HG02943 (cell line): ENCODE results near the gene ANO8.

Experiments
- ATAC-seq: cut with Tn5 transposase; IDR thresholded peaks from one replicate; pipeline ENCODE4 v1.9.1; 2021; ENCODE audit warnings: mild to moderate bottlenecking, low read depth, moderate library complexity; ENCODE audit not compliant: unreplicated experiment

The ANO8 gene

DNA sequence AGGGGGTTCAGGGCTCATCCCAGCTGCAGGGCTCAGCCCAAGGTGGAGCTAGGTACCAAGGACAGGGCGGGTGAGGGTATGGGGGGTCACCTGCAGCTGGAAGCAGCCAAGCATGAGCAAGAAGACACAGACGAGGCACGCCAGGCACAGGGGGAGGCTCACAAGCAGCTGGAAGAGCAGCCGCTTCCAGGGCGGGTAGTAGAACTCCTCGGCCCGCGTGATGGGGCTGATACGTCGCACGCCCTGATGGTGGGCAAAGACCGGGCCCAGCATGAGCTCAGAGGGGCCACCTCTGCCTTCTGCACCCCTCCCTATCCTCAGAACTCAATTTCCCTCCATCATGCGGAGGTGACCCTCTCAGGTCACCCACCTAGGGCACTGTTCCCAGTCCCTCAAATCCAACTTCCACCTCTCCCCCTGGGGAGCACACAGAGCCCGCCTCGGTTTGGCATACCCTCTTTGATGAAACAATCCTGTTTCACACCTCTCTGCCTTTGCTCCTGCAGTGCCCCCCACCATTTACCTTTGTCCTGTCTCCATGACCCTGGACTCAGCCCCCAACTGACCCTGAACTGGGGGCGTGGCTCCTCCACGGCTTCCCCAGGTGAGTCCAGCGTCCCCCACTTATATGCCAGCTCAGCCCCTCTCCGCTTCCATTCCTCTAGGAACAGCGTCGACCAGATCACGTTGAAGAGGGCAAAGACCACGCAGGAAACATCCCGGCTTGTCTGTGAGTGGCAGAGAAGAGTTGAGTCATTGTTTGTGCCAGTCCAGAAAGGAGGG lies 4.2 kb downstream of the ANO8 start:
- no peak for ATAC-seq

DNA sequence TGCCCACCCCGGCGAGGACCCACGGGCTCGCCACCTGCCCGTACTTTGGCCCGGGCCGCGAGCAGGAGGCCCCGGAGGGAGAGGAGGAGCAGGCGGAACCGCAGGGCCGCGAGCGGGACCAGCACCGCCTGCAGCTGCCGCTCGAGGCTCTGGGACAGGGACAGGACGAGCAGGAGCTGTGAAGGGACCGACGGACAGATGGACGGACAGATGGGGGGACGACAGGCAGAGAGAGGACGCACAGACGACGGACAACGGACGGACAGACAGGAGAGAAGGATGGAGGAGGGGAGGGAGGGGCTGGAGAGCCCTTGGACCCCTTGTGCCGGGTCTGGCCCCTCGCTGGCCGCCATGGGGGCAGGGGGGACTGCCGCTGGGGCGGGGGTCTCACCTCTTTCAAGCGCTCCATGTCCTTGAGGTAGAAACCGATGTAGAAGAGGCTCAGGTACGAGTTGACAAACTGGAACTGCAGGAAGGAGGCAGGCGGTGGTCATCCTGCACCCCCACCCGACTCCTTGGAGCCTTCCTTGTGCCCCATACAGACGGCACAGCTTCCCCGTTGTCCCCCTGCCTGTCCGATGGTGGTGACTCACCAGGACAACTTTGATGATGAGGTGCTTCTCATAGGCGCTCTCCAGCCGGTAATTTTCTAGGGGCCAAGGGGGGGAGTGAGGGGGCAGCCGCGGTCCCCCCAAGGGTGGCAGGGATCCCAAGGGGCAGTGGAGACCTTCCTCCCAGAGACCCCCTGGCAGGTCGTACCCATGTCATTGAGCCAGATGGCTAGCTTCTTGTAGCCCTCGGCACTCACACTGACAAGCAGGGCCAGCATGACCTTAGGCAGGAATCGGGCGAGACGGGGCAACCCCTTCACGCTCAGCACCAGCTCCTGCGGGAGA lies 5.0 kb downstream of the ANO8 start:
- ATAC-seq, result no peak

DNA sequence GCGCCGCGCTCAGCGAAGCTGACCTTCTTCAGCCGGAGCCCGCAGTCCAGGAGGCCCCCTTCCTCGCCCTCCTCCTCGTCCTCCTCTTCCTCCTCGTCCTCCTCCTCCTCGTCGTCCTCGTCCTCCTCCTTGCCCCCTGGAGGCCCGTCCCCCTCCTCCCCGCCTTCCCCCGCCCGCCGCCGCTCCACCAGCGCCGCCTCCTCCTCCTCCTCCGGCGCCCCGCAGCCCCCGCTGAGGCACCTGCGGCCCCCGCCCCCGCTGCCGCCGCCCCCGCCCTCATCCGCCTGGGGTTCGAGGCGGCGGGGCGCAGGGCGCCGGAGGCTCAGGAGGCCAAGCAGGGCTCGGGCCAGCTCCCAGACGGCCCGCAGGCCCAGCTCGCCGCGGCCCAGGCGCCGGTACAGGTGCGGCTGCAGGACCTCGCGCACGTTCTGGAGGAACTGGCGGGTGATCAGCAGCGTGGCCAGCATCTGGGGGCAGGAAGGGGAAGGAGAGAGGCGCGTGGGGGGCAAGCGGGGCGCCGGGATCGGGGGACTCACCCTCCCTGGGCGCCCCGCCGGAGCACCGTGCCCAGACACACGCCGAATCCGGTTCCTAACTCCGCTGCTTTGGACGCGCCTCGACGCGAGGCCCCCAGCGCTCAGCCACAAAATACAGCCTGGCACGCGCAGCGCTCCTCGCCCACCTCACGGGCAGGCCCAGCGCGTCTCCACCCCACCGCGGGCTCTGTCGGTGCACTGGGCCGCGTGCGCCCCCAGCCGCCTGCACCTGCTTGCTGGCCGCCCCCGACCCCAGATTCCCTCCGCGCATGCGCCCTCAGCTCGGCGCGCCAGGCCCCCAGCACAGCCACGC lies 5.9 kb downstream of the ANO8 start:
- no peak for ATAC-seq

DNA sequence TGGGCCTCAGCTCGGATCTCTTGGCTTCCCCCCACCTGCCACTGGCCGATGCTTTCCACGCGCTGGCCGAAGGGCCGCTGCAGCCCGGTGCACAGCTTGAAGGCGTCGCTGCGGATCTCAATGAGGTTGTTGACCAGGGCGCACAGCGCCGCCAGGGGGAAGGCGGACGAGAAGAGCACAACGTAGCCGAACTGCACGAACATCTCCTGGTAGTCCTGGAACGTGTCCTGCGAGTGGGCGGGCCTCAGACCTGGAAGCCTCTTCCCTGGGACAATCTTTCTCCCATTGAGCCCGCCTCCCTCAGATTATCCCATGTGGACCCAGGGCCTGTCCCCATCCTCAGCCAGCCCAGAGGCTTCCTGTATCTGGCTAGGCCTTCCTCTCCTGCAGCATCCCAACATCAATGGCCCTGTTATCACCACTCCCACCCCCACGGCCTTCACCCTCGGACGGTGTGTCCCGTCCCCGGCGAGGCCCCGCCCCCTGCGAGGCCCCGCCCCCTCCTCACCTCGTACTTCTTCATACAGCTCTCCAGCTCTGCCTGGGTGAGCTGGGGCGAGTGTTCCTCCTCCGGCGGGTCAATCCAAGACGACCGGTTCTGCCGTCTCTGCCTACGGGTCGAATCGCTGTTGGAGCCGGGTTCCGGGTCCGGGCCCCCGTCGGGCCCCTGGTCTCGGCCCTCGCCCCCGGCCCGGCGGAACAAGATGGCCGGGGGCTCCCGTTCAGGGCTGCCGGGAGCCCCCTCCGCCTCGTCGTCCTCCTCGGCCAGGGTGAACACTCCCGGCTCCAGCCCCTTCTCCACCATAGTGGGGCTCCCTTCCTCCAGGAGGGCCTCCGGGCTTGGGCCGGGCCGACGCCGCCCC lies 6.8 kb downstream of the ANO8 start:
- ATAC-seq, result no peak

DNA sequence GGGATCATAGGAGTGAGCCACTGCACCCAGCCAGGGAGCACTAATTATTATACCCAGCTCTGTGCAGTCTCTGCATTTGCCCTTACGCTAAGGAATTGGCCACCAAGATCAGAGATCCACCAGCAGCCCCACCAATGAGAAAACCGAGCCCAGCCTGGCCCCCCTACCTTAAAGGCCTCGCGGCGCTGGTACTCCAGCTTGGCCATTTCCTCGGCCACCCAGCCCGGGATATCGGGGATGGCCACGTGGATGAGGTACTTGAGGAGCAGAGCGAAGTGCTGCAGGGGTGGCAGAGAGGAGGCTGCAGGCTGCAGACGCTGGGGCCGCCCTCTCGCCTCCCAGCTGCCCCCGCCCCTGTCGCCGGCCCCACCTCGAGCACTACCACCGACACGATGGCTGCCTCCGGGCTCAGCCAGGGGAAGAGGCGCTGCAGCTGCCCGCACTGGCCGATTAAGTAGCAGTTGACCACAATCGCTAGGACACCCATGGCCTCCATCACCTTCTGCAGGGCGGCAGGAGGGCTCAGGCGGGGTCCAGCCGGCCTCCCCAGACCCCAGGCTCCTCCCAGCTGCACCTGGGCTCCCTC lies 7.5 kb downstream of the ANO8 start:
- no peak for ATAC-seq

DNA sequence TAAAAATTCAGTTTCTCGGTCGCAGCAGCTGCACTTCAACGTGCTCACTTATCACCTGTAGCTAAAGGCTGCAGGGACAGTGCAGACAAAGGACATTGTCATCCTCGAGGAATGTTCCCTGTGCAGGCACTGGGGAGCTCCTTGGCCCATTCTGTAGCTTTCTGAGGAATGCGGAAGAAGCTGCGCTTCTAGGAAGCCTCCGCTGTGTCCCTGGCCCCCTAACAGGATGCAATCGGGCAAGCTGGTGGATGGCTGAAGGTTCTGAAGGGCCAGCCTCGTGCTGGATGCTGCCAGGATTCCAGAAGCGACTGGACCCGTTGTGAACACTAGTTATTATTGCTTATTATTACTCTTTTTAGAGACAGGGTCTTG lies 8.1 kb downstream of the ANO8 start:
- no peak for ATAC-seq

DNA sequence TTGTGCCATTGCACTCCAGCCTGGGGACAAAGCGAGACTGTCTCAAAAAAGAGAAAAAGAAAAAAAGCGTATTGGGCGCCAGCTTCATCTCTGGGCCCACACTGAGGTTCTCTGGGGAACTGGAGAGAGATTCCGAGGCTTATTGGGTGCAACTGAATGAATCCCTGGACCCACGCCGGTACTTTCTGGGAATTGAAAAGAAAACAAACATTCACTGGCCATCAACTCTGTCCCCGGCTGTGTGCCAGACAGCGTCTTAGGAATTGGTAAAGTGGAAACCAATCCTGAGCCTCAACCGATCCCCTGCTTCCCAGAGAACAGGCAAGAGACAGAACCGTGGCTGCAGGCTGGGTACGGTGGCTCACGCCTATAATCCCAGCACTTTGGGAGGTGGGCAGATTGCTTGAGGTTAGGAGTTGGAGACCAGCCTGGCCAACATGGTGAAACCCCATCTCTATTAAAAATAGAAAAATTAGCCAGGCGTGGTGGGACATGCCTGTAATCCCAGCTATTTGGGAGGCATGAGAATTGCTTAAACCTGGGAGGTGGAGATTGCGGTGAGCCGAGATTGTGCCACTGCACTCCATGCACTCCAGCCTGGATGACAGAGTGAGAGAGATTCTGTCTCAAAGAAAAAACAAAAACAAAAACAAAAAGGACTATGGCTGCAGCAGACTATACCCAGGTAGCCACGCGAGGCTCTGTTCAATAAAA lies 8.6 kb downstream of the ANO8 start:
- no peak for ATAC-seq

DNA sequence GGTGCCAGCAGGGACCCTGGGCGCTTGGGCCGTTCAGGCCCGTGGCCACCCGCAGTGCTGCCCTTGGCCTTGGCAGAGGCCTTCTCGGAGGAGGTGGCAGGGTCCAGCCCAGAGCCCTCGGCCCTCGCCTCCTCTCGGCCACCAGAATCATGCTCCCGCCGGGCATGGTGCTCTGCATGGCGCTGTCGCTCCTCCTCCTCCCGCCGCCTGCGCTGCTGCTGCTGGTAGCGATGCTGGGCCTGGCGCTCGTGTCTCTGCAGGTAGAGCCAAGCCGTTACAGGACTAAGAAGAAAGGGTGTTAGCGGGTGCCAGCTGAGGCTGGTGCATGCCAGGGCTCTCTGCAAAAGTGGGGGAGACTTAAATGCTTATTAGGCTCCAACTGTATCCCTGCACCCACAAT lies 9.5 kb downstream of the ANO8 start:
- ATAC-seq, result no peak

DNA sequence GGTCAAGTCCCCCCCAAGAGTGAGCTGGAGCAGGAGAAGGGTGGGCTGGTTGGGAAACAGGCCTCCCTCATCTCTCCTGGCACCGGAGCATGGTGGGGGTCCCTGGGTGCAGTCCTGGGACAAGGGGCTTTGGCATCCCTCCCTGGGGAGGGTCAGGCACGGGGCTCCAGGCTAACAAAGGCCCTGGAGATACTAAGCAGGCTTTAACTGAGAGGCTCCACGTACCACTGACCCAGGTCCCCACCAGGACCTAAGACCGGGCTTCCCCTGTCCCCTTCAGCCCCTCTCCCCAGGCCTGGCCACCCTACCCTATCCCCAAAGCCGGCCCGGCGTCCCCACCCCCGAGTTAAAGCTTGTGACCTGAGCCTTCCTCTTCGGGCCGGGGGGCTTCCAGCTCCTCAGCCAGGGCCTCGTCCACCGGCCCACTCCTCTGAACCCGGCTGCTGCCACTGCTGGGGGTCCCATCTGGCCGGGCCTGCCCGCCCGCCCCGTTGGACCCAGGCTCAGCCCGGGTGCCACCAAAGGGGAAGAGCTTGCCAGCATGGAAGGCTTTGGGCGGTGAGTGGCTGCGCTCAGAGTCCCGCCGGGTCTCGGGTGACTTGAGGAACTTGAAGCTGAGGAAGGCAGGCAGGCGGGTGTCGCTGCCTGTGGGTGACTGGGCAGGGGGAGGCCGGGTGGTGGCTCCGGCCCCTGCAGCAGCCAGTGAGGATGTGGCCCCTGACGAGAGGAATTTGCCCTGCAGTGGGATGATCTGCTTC lies 10.1 kb downstream of the ANO8 start:
- no peak for ATAC-seq

DNA sequence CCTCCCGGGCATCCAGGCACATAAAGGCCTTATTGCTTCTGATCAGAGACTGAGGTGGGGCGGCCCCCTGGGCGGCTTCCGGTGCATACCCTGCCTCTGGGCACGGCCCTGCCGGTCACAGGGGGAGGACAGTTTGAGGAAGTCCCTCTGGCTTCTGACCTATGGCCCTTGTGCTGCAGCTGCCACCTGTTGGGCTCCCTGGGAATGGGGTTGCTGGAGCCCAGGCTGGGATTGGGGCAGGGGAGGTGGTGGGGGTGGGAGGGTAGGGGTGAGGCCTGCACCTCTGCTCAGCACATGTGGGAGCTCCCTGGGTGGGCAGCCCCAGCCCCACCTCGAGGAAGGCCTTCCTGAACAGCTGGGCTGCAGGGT lies 10.7 kb downstream of the ANO8 start:
- ATAC-seq, result no peak

DNA sequence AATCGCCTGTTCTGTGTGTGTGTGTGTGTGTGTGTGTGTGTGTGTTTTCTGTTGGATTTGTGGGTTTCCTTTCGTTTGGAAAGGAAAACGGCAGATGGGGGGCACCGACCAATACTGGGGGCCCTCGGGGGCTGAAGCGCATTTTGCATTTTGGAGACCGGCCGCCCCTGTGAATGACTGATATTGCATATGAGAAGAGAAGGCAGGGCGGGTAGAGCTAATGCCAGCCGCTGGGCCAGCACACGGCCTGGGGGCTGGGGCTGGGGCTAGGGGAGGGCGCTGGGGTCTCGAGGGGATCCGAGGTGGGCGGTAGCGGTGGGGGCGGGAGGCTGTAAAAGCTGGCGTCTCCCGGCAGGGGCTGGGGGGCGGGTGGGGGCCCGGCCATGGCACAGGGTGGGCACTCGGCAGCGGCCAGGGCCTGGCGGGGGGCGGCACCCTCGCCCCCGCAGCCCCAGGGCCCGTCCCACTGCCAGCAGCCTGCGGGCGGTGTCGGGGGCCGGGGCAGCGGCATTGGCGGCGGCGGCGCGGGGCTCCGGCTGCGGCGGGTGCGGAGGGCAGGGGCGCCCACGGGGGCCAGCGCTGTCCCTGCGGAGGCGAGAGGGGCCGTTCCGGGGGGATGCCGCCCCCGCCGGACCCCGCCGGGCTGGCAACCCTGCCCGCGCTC lies 11.2 kb downstream of the ANO8 start:
- no peak for ATAC-seq

DNA sequence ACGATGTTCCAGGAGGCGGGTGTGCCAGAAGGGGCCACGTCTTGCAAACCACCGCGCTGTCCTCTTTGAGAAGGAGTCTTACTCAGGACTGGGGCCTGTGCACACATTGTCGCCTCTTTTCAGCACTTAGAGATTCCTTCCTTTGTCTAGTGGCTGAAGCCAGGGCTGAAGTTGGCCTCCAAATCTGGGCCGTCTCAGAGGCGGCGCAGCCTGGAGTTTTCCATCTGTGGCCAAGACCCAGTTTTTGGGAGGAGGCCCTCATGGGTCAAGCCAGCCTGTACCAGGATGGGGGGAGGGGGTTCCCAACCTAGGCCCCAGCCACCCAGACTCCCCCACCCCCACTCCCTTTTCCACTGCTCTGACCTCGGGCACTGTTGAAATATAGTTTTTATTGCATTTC lies 11.8 kb downstream of the ANO8 start:
- ATAC-seq, result no peak

DNA sequence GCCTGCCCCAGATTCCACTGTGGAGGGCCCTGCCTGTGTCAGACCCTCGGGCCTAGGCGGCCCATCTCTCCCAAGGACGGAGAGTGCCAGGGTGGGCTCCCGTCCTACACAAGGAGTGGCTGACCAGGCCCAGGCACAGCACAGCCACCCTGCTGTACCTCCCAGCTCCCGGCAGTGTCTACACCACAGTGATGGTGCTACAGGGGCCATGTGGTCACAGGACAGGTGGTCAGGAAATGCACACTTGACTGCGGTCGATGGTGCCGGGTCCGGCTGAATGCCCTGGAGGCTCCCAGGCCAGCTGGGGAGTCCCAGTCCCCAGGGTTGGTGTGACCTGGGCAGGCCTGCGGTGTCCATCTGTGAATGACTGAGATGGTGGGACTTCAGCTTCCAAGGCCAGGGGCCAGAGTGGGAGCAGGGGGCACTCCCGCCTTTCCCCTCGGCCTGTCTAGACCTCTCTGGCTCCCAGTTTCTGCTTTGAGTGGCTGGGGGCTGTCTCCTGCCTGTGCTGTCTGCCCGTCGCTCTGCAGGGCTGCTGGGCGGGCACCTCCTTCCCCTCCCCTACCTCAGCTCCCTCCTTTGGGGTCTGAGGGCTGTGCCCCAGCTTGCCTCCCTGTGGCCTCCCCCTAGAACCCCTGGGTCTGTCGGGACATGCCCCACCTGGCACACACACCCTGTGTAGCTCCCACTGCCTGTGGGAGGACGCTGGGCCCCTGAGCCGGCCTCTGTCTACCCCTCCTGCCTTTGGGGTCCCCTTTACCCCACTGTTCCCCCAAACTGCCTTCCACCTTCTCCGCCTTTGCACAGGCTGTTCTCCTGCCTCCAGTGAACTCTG lies 12.8 kb downstream of the ANO8 start:
- no peak for ATAC-seq

DNA sequence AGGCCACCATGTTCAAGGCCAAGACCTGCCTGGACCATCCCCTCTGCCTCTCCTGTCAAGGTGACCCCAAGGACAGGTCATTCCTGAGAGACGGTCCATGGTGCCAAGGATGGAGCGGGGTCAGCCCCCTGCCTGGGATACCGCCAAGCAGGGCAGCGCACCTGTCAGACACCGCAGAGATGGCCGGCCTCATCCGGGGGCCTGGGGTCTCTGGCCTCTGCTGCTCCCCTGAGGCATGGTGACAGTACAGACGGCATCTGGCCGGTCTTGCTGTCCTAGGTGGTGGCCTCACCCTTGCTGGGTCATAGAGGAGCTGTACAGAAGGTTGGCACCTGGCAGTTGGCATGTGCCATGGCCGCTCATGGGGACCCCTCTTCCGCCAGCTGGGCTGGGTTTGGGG lies 14.2 kb downstream of the ANO8 start:
- no peak for ATAC-seq

DNA sequence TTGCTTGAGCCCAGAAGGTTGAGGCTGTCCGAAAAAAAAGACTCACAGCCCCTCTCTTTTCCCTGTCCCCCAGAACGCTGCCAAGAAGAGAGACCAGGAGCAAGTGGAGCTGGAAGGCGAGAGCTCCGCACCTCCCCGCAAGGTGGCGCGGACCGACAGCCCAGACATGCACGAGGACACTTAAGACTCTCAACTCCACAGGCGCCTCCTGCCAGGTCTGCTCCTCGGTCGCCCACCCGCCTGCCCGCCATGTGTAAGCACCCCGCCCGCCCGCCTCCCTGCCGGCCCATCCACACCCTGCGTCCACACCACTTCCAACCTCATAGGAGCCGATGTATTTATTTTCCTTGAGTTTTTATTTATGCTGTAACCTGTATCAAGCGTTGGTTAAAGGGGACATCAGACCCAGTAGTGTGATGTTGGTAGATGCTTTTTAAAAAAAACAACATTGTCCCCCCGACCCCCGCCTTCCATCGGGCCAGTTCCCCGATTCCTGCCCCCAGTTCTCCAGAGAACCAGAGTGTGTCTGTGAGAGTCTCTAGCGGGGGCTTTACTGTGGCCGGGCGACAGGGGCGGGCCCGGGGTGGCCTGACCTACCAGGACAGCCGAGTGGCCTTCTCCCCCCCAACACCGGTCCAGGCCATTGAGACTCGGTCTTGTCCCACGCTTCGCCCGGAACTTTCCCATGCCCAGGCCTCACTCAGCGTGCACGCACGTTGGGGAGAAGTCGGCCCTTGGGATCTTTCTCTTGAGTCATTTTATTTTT lies 15.0 kb downstream of the ANO8 start:
- no peak for ATAC-seq

DNA sequence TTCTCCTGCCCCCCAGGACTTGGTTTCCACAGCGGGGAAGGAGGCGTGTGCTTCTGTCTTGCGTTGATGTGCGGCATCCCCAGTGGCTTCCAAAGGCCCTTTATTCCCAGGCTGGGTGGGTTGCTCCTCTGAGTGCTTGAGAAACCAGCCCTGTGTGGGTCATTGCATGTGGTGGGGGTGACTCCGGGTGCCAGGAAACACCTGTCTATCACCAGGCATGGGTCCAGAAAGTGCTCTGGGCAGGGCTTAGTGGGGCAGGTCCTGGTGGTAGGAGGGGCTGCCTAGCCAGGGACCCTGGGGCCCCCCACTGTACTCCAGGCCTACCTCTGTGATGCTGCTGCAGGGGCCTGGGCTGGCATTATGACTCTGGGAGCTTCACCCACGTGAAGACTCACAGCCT lies 15.7 kb downstream of the ANO8 start:
- ATAC-seq, result no peak
